ENCODE data around the gene SLC9A8. TPM values are rescaled to one million over a fixed set of nuclear protein-coding genes. Genes with fewer than 3 reads are reported as not detected.

SLC9A8 gene
- total and polyA plus RNA-seq, 8 donors, result 2.3 to 21.0 (median 11.9) TPM

DNA sequence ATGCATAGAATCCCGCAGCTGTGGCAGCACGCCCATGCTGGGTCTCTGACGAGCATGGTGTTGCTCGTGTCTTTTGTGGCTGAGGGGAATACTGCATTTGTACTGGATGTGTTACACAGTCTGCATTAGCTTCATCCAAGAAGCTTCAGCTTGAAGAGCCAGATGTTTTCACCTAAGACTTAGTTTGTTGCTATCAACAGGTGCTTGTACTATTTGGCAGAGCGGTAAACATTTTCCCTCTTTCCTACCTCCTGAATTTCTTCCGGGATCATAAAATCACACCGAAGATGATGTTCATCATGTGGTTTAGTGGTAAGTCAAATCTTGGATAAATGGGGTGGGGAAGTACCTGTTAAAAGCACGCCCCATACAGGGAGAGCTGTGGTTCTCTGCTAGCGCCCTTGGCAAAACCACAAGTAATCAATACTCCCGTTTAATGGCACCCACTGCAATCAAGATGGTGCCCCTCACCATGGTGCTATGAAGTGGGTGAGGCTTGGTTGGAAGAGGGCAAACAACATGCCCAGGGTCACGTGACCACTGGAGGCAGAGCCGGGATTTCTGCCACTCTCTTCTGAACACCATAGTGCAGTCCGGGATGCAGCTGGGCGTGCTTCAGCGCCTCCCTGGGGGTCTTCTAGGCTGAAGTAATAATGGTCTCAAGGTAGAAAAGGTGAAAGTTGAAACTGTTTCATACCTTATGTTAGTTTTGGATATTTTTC, 68.3 kb downstream of the SLC9A8 start:
- intact Hi-C loops (cut with DNase I; ENCODE audit: low total_unique reads), result no loop called here
- WGBS, 5 donors, result 70 to 84% (median 77%) methylated on average over 15 of the region's 15 CpGs
- peaks cover 22 to 87% (median 75%) of the 10 kb centered on the region in 4 donors for H3K36me3 ChIP-seq

DNA sequence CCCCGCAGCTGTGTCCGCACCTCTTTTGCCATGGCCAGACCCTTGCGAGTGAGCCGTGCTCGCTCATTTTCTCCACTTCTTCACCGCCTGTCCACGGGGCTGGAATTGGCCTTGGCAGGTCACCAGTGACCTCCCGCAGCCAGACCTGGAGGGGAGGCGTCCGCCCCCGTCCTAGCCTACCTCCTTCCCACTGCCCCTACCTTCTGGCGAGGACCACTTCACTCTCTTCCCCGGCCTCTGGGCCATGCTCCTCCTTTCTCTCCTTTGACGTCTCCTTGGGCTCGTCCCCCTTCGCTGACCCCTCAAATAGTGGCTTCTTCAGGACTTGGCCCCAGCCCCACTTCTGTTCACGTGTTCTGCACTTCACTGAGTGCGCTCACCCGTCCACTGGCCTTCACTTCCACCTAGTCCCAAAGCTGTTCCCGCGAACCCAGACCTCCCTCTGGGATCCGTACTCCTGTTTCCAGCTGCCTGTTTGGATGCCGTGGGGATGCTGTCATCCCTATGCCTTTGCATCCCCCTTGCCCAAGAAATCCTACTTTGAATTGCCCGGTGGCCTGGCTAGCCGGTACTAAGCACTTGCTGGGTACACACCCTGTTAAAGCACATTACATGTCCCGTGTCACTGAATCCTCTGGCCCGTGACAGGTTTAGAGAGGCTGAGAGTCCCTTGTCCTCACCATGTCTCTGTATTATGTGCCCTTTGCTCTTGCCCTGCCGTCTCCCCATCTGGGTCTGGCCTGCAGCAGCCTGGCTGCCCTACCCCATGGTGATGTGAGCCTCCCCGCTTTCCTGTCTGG, 69.7 kb downstream of the SLC9A8 start:
- no peaks in the 10 kb centered on the region for H3K9me3 ChIP-seq
- no peak overlapping the region for H3K4me3 ChIP-seq
- TF ChIP-seq POLR2AphosphoS5 (IDR thresholded peaks at IDR 0.05), result no peak
- TF ChIP-seq EP300 (IDR thresholded peaks at IDR 0.05), result no peak
- no peak for TF ChIP-seq POLR2A (IDR thresholded peaks at IDR 0.05)
- TF ChIP-seq, protein P1, sequence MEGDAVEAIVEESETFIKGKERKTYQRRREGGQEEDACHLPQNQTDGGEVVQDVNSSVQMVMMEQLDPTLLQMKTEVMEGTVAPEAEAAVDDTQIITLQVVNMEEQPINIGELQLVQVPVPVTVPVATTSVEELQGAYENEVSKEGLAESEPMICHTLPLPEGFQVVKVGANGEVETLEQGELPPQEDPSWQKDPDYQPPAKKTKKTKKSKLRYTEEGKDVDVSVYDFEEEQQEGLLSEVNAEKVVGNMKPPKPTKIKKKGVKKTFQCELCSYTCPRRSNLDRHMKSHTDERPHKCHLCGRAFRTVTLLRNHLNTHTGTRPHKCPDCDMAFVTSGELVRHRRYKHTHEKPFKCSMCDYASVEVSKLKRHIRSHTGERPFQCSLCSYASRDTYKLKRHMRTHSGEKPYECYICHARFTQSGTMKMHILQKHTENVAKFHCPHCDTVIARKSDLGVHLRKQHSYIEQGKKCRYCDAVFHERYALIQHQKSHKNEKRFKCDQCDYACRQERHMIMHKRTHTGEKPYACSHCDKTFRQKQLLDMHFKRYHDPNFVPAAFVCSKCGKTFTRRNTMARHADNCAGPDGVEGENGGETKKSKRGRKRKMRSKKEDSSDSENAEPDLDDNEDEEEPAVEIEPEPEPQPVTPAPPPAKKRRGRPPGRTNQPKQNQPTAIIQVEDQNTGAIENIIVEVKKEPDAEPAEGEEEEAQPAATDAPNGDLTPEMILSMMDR (IDR thresholded peaks at IDR 0.05), result no peak
- H3K27ac ChIP-seq, result no peak overlapping the region
- 93 to 95% (median 93%) methylated on average over 28 to 29 of the region's 29 CpGs for WGBS, 5 donors
- H3K4me1 ChIP-seq, result peaks cover 3 to 41% (median 25%) of the 10 kb centered on the region in 4 donors
- intact Hi-C loops (cut with DNase I; ENCODE audit: low total_unique reads), result no loop called here
- no peaks in the 10 kb centered on the region for H3K27me3 ChIP-seq
- H3K36me3 ChIP-seq, result peaks cover 25 to 92% (median 87%) of the 10 kb centered on the region in 4 donors
- DNase-seq, result peak in 1 of 2 donors; percentile 17

More for the DNA sequence above, 68.3 kb downstream of the SLC9A8 start:
- Histone ChIP-seq H3K27me3 (no peaks in the 10 kb centered on the region), H3K4me3 (no peak overlapping the region), H3K27ac (peak overlapping the region in 1 of 5 donors; percentile 5), H3K4me1 (peaks cover 0 to 42% (median 32%) of the 10 kb centered on the region in 4 donors), H3K9me3 (no peaks in the 10 kb centered on the region)
- TF ChIP-seq EP300 (IDR thresholded peaks at IDR 0.05), result no peak
- TF ChIP-seq, protein P1 (IDR thresholded peaks at IDR 0.05), result no peak
- TF ChIP-seq POLR2A (IDR thresholded peaks at IDR 0.05), result no peak
- TF ChIP-seq POLR2AphosphoS5 (IDR thresholded peaks at IDR 0.05), result no peak
- peak in 1 of 2 donors; percentile 22 for DNase-seq

DNA sequence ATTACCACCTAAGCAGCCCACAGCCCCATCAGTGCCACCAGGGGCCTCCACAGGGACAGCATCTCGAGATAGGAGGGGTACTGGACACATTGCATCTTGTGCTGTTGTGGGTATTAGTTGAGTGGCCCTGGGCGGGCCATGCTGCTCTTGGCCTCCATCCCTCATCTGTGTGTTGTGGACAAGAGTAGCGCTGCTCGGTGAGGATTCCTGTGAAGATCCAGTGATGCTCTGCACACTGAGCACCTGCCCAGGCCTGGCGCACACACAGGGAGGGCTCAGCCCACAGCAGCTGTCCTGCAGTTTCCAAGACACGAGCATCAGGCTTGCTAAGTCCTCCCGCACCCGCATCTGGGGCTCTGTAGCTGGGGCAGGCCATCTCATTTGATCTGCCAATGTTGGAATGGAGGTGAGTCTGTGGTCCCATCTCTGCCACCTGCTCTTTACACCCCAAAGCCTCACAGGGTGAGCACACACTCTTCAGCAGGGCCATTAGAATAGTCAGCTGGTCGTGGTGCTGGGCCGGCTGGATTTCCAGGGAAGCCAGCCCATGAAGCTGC, 70.7 kb downstream of the SLC9A8 start:
- peaks cover 25 to 98% (median 93%) of the 10 kb centered on the region in 4 donors for H3K36me3 ChIP-seq
- 93 to 98% (median 95%) methylated on average over 9 to 10 of the region's 10 CpGs for WGBS, 5 donors

More for the DNA sequence above, 70.7 kb downstream of the SLC9A8 start:
- Histone ChIP-seq H3K9me3 (no peaks in the 10 kb centered on the region), H3K4me3 (no peak overlapping the region), H3K27me3 (no peaks in the 10 kb centered on the region), H3K4me1 (peaks cover 12 to 44% (median 30%) of the 10 kb centered on the region in 4 donors), H3K27ac (no peak overlapping the region)
- intact Hi-C loops (cut with DNase I; ENCODE audit: low total_unique reads), result no loop called here
- TF ChIP-seq, protein P1 (IDR thresholded peaks at IDR 0.05), result no peak
- TF ChIP-seq POLR2A (IDR thresholded peaks at IDR 0.05), result no peak
- no peak for DNase-seq

All from stomach (tissue), 9 donors.